GM23338 (cell line): ENCODE data around the gene NCOA7. TPM values are rescaled to one million over a fixed set of nuclear protein-coding genes. Genes with fewer than 3 reads are reported as not detected.

Source experiments
- ATAC-seq: fragments of 200-7000 bp; cut with Tn5 transposase; 3 replicates; pipeline ENCODE4 v1.9.1; 2020
- DNase-seq: peaks from one replicate; pipeline ENCODE4 v3.0.0-alpha.2; 2015; ENCODE audit warnings: low spot score
- H2AFZ ChIP-seq: fragments of 200-600 bp; sonication (generic); 2 replicates; pipeline ENCODE4 v1.8.0; 2016; ENCODE audit warnings: antibody characterized with exemption, mild to moderate bottlenecking, moderate library complexity
- H3F3A ChIP-seq: fragments of 200-600 bp; sonication (generic); replicated peaks from 2 replicates; pipeline ENCODE4 v1.8.0; 2017; ENCODE audit warnings: antibody characterized with exemption, mixed run types, low read depth
- H3K27ac ChIP-seq: fragments of 200-600 bp; sonication (generic); 2 replicates; pipeline ENCODE4 v1.6.1; 2016; ENCODE audit warnings: low read depth
- H3K27me3 ChIP-seq: fragments of 200-600 bp; sonication (generic); 2 replicates; pipeline ENCODE4 v1.8.0; 2016; ENCODE audit warnings: mild to moderate bottlenecking, mixed run types, moderate library complexity; ENCODE audit not compliant: insufficient read depth
- H3K36me3 ChIP-seq: fragments of 200-600 bp; sonication (generic); 2 replicates; pipeline ENCODE4 v1.8.0; 2016; ENCODE audit warnings: mild to moderate bottlenecking; ENCODE audit not compliant: insufficient read depth
- H3K4me1 ChIP-seq: fragments of 200-600 bp; sonication (generic); 2 replicates; pipeline ENCODE4 v1.8.0; 2016; ENCODE audit warnings: mild to moderate bottlenecking, moderate library complexity; ENCODE audit not compliant: insufficient read depth
- H3K4me2 ChIP-seq: fragments of 200-600 bp; sonication (generic); 2 replicates; pipeline ENCODE4 v1.7.1; 2017; ENCODE audit warnings: mixed run types
- H3K4me3 ChIP-seq: fragments of 200-600 bp; sonication (generic); 2 replicates; pipeline ENCODE4 v1.6.1; 2016; ENCODE audit warnings: mixed run types
- H3K79me2 ChIP-seq: fragments of 200-600 bp; sonication (generic); replicated peaks from 2 replicates; pipeline ENCODE4 v1.8.0; 2017; ENCODE audit warnings: mild to moderate bottlenecking; ENCODE audit not compliant: insufficient read depth
- H3K9me2 ChIP-seq: fragments of 200-600 bp; sonication (generic); 2 replicates; pipeline ENCODE4 v1.8.0; 2017; ENCODE audit not compliant: insufficient read depth
- H4K20me1 ChIP-seq: fragments of 200-600 bp; sonication (generic); replicated peaks from 2 replicates; pipeline ENCODE4 v1.8.0; 2017; ENCODE audit warnings: mild to moderate bottlenecking; ENCODE audit not compliant: insufficient read depth
- H3K27ac Mint-ChIP-seq: 2 replicates; pipeline ENCODE4 v1.8.0; 2020; ENCODE audit warnings: inconsistent platforms, mild to moderate bottlenecking, moderate library complexity, mixed read lengths
- H3K27me3 Mint-ChIP-seq: 3 replicates; pipeline ENCODE4 v1.8.0; 2022; ENCODE audit warnings: low read depth, mild to moderate bottlenecking, moderate library complexity, mixed read lengths, inconsistent platforms; ENCODE audit not compliant: insufficient read depth, poor library complexity
- H3K36me3 Mint-ChIP-seq: 3 replicates; pipeline ENCODE4 v1.8.0; 2021; ENCODE audit warnings: low read depth, mild to moderate bottlenecking, inconsistent platforms, moderate library complexity, mixed read lengths
- H3K4me1 Mint-ChIP-seq: 3 replicates; pipeline ENCODE4 v1.8.0; 2020; ENCODE audit warnings: mild to moderate bottlenecking, inconsistent platforms, mixed read lengths
- H3K4me3 Mint-ChIP-seq: 3 replicates; pipeline ENCODE4 v1.8.0; 2021; ENCODE audit warnings: moderate library complexity, mild to moderate bottlenecking, inconsistent platforms, mixed read lengths
- H3K9me3 Mint-ChIP-seq: 3 replicates; pipeline ENCODE4 v1.8.0; 2020; ENCODE audit warnings: moderate library complexity, mild to moderate bottlenecking, inconsistent platforms, mixed read lengths
- CREB1 ChIP-seq: fragments of 250-450 bp; sonication (Bioruptor Pico); IDR thresholded peaks from 2 replicates; pipeline ENCODE4 v1.5.0; 2020; ENCODE audit warnings: low read depth, mild to moderate bottlenecking, moderate library complexity
- EZH2 ChIP-seq: fragments of 200-600 bp; sonication (generic); IDR thresholded peaks from one replicate; pipeline ENCODE4 v1.8.0; 2017; ENCODE audit warnings: antibody characterized with exemption, mild to moderate bottlenecking, low read depth; ENCODE audit not compliant: unreplicated experiment
- EZH2phosphoT487 ChIP-seq: fragments of 200-600 bp; sonication (generic); IDR thresholded peaks from one replicate; pipeline ENCODE4 v1.8.1; 2018; ENCODE audit warnings: antibody characterized with exemption; ENCODE audit not compliant: unreplicated experiment
- JUNB ChIP-seq: IDR thresholded peaks from one replicate; pipeline ENCODE4 v1.6.1; 2016; ENCODE audit warnings: antibody characterized with exemption; ENCODE audit not compliant: unreplicated experiment
- NANOG ChIP-seq: IDR thresholded peaks from 2 replicates; pipeline ENCODE4 v1.6.1; 2016; ENCODE audit warnings: antibody characterized with exemption, borderline replicate concordance
- POLR2AphosphoS5 ChIP-seq: IDR thresholded peaks from 2 replicates; pipeline ENCODE4 v1.6.1; 2016; ENCODE audit warnings: antibody characterized with exemption, low read depth
- ZNF114 ChIP-seq: fragments of 250-450 bp; sonication (Bioruptor Pico); IDR thresholded peaks from 2 replicates; pipeline ENCODE4 v1.5.0; 2020; ENCODE audit warnings: mild to moderate bottlenecking, moderate library complexity
- ZNF331 ChIP-seq: fragments of 250-450 bp; sonication (Bioruptor Pico); IDR thresholded peaks from 2 replicates; pipeline ENCODE4 v1.5.0; 2020; ENCODE audit warnings: low read depth, mild to moderate bottlenecking, moderate library complexity
- polyA plus RNA-seq: library from polyadenylated mRNA; unstranded; fragments of >200 nt; fragmentation: Nextera tagmentation; extraction: Ambion mirVana; gene quantifications from 2 replicates; pipeline ENCODE4 v1.2.1, GENCODE V29; 2016
- total RNA-seq: library from RNA; depleted of rRNA; stranded (reverse); fragments of >200 nt; shearing (Covaris generic); gene quantifications from 2 replicates; pipeline ENCODE4 v1.2.3, GENCODE V29; 2014
- TF ChIP-seq, protein P1 (sequence below): IDR thresholded peaks from one replicate; pipeline ENCODE4 v1.6.1; 2018; ENCODE audit warnings: antibody characterized with exemption; ENCODE audit not compliant: unreplicated experiment
- TF ChIP-seq, protein P2 (sequence below), 2 experiments: fragments of 200-600 bp in 1 of 2; sonication (generic) in 1 of 2; conservative IDR thresholded peaks; 2 replicates each; pipeline versions ENCODE4 v1.5.1 to v1.6.1; 2016 to 2017; ENCODE audit warnings: antibody characterized with exemption in 2 of 2, low read depth in 2 of 2, mild to moderate bottlenecking in 2 of 2, moderate library complexity in 1 of 2

Gene NCOA7
- total and polyA plus RNA-seq, 2 experiments from 2014 or later: 9.3 to 15.7 TPM

DNA sequence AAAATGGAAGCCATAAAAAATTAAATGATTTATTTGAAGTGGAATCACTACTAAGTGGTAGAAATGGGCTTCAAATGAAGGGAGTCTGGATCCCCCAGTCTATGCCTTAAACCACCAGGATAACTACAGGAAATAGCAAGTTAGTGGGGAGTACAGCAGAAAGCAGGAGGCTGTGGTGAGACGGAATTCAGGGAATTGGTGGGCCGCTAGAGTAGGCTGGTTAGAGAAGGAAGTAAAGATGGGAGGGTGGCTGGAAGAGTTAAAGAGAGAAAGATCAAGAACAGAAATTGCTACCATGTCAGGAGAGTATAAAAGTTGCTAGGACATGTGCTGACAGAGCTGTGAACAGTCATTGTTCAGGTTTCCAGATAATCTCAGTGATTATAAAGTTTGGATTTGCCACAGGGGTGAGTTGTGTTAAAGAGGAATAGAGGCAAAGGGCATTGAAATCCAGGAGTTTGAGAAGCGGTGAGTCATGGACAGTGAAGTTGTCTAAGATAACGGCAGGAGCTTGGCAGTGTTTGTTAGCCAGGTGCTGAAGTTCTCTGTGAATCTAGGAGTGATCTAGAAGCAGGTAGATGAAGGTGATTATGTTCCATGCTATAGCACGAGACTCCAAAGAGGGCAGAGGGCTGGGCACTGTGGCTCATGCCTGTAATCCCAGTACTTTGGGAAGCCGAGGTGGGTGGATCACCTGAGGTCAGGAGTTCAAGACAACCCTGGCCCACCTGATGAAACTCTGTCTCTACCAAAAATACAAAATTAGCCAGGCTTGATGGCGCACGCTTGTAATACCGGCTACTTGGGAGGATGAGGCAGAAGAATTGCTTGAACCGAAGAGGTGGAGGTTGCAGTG is 152.1 kb downstream of the NCOA7 start:
- TF ChIP-seq ZNF114: no peak
- TF ChIP-seq POLR2AphosphoS5: no peak
- TF ChIP-seq EZH2phosphoT487: no peak
- no peaks in the 10 kb centered on the region for H4K20me1 ChIP-seq
- no peaks in the 10 kb centered on the region for H3K4me1 ChIP-seq
- DNase-seq: no peak
- no peaks in the 10 kb centered on the region for H3K27me3 ChIP-seq
- Mint-ChIP-seq H3K27me3 (no peaks in the 10 kb centered on the region), H3K27ac (no peak overlapping the region), H3K4me3 (no peak overlapping the region), H3K4me1 (no peaks in the 10 kb centered on the region), H3K9me3 (no peaks in the 10 kb centered on the region), H3K36me3 (no peaks in the 10 kb centered on the region)
- 0 out of 2 replicates have a peak, but pooled peaks cover 3% of the 10 kb centered on the region for H3F3A ChIP-seq
- no peak overlapping the region for H3K4me3 ChIP-seq
- no peaks in the 10 kb centered on the region for H3K79me2 ChIP-seq
- no peak overlapping the region for H3K4me2 ChIP-seq
- H3K9me2 ChIP-seq: no peaks in the 10 kb centered on the region
- H3K36me3 ChIP-seq: no peaks in the 10 kb centered on the region
- H2AFZ ChIP-seq: 0 out of 2 replicates have a peak overlapping the region, but pooled peaks have one; percentile 78
- no peak for ATAC-seq
- no peak overlapping the region for H3K27ac ChIP-seq

DNA sequence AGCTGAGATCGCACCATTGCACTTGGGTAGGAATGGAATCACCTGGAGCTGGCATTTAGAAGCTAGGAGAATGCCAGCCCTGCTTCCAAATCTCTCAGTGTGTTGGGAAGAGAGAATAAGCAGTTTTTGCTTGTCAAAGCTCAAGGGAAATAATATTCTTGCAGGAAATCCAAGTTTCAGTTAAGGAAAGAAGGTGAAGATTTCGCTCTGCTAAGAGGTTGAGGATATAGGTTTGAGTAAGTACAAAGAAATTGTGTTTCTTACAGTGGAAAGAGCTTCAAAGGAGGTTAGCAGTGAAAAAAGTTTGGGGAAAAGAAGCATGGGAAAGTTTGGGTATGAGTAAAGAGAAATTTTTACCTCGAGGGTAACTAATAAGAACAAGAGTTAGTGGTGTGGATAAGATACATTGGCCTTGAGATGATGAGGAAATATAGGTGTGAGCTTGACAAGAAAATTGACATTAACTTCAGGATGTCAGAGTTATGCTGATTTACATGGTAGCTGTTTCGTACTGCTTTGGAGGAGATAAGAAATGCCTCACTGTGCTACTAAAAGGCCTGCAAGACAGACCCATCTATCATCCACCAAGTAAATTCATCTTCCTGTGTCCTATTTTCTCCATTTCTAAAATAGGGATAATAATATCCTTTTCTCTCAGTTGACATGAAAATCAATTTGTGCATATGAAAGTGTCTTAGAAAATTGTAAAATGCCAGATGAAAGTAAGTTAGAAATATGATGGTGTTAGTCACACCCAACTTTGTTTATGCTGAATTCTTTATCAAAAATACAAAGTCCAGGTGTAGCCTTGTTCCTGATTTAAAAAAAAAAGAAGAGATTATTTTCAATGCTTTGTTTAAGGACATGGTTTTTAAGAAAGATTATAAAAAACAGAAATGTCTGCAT is 153.0 kb downstream of the NCOA7 start:
- no peaks in the 10 kb centered on the region for H4K20me1 ChIP-seq
- 0 out of 2 replicates have a peak, but pooled peaks cover 3% of the 10 kb centered on the region for H3F3A ChIP-seq
- ATAC-seq: no peak
- Mint-ChIP-seq H3K4me1 (no peaks in the 10 kb centered on the region), H3K27ac (no peak overlapping the region), H3K9me3 (no peaks in the 10 kb centered on the region), H3K4me3 (no peak overlapping the region), H3K36me3 (no peaks in the 10 kb centered on the region), H3K27me3 (no peaks in the 10 kb centered on the region)
- 0 out of 2 replicates have a peak overlapping the region, but pooled peaks have one; percentile 78 for H2AFZ ChIP-seq
- no peak overlapping the region for H3K27ac ChIP-seq
- H3K4me1 ChIP-seq: no peaks in the 10 kb centered on the region
- DNase-seq: no peak
- no peaks in the 10 kb centered on the region for H3K79me2 ChIP-seq
- H3K4me2 ChIP-seq: no peak overlapping the region
- no peaks in the 10 kb centered on the region for H3K36me3 ChIP-seq
- H3K4me3 ChIP-seq: no peak overlapping the region
- H3K9me2 ChIP-seq: no peaks in the 10 kb centered on the region
- no peaks in the 10 kb centered on the region for H3K27me3 ChIP-seq
- TF ChIP-seq, protein P1, sequence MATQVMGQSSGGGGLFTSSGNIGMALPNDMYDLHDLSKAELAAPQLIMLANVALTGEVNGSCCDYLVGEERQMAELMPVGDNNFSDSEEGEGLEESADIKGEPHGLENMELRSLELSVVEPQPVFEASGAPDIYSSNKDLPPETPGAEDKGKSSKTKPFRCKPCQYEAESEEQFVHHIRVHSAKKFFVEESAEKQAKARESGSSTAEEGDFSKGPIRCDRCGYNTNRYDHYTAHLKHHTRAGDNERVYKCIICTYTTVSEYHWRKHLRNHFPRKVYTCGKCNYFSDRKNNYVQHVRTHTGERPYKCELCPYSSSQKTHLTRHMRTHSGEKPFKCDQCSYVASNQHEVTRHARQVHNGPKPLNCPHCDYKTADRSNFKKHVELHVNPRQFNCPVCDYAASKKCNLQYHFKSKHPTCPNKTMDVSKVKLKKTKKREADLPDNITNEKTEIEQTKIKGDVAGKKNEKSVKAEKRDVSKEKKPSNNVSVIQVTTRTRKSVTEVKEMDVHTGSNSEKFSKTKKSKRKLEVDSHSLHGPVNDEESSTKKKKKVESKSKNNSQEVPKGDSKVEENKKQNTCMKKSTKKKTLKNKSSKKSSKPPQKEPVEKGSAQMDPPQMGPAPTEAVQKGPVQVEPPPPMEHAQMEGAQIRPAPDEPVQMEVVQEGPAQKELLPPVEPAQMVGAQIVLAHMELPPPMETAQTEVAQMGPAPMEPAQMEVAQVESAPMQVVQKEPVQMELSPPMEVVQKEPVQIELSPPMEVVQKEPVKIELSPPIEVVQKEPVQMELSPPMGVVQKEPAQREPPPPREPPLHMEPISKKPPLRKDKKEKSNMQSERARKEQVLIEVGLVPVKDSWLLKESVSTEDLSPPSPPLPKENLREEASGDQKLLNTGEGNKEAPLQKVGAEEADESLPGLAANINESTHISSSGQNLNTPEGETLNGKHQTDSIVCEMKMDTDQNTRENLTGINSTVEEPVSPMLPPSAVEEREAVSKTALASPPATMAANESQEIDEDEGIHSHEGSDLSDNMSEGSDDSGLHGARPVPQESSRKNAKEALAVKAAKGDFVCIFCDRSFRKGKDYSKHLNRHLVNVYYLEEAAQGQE: no peak
- TF ChIP-seq ZNF114: no peak
- TF ChIP-seq EZH2: no peak
- no peak for TF ChIP-seq NANOG
- no peak for TF ChIP-seq ZNF331 (CRISPR knock-in tag)
- TF ChIP-seq JUNB: no peak
- no peak for TF ChIP-seq CREB1 (CRISPR knock-in tag)
- TF ChIP-seq, protein P2, sequence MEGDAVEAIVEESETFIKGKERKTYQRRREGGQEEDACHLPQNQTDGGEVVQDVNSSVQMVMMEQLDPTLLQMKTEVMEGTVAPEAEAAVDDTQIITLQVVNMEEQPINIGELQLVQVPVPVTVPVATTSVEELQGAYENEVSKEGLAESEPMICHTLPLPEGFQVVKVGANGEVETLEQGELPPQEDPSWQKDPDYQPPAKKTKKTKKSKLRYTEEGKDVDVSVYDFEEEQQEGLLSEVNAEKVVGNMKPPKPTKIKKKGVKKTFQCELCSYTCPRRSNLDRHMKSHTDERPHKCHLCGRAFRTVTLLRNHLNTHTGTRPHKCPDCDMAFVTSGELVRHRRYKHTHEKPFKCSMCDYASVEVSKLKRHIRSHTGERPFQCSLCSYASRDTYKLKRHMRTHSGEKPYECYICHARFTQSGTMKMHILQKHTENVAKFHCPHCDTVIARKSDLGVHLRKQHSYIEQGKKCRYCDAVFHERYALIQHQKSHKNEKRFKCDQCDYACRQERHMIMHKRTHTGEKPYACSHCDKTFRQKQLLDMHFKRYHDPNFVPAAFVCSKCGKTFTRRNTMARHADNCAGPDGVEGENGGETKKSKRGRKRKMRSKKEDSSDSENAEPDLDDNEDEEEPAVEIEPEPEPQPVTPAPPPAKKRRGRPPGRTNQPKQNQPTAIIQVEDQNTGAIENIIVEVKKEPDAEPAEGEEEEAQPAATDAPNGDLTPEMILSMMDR (conservative IDR thresholded peaks at IDR 0.05; ENCODE audit: low read depth in 2 of 2): no peak
